H4 (cell line): ENCODE measurements around the gene BMP4. TPM values are rescaled to one million over a fixed set of nuclear protein-coding genes. Genes with fewer than 3 reads are reported as not detected.
A peak's percentile ranks its signal among the peaks of the same experiment; 100 is the strongest.

Experiments used
- DNase-seq: peaks from one replicate; pipeline ENCODE4 v3.0.0-alpha.2; 2015; ENCODE audit warnings: low spot score
- total RNA-seq: library from RNA; depleted of rRNA; stranded (reverse); fragments of >200 nt; shearing (Covaris generic); gene quantifications from 2 replicates; pipeline ENCODE4 v1.2.3, GENCODE V29; 2014

Gene BMP4
- total RNA-seq, 1 experiment from 2014 or later = 1.0 TPM

DNA sequence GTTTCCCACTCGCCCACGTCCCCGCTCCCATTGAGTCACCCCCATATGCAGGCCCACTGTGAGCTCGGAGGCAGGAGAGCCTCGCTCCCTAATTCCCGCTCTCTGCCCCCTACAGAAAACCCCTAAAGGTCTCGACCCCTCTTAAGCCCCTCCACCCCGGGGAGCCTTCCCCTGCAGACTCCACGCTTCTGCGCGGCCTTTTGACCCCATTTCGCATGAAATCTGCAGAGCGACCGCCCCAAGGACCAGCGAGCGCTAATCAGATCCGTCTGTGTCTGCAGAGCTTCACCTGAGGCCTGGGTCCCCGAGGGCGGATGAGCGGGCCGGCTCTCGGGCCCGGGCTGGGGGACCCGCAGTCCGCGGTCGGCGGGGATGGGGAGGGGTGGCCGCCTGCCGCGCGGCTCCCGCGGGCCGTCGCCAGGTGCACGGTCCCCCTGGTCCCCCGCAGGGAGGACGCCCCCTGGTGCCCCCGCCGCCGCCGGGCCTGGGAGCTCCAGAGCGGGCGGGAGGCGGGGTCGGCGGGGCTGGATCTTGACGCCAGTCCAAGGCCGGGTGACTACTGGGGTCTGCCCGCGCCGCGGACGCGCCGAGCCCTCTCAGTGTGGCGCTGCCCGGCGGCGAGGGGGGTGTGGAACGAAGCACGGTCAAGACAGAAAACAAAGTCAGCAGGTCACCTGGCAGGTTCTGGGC, 10.1 kb downstream of the BMP4 start:
- no peak for DNase-seq

DNA sequence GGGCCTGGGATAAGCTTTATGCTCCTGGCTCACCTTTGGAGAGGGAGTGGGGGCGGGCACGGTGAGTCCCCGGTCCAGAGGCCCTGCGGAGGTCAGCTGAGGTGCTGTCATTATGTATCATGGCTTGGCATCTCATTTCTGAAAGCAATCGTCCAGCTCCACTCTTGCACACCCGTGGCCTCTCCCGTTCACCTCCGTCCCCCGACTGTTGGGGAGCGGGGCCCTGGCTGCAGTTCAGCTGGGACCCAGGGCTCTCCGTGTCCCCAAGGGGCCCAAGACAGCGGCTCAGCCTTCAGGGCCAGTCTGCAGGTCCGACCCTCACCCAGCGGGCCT, 10.6 kb downstream of the BMP4 start:
- DNase-seq = no peak

DNA sequence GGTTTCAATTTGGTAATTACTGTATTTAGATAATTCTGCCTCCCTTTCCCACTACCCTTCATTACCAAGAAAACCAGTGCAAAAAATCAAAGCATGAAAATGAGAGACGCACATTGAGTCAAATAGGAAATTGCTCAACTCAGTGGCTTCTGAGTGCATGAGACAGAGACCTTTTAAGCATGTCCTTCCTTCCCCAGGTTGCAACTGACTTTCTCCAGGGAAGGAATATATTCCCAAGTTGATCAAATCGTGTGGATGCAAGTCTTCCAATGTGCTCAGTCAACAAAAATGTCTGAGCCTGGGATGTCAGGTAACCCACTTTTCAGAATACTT, 12.9 kb downstream of the BMP4 start:
- no peak for DNase-seq

DNA sequence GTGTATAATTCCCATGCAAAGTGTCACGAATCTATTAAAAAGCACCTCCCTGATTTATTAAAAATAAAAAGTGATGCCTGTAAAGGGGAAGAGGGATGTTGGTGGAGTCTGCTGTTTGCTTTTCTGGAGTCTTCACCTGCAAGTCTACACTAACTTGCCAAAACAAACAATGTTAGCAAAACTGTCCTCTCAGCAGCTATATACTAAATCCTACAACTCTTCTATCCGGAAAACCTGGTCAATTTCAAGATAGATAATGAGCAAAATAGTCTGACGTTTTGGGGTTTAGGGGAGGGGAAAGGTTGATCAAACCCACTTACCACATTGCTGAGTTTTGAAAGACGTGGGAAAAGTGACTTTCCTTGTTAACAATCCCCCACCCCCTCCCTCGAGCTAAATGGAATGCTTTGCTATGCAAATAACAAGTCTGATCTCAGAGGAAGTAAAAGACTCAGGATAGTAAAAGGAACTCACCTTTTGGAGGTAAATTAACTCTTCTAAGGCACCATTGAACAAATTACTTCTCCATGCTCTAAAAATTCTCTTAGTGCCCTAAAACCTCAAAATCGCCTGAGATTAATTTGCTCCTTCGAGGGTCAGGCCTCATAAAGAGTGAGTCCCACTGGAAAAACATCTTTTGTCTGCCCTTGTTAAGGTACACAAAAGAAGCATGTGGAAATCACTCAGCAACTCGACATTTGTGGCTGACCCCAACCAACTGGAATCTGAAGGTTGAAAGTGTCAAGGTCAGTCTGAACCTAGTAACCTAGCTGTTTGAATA, 13.5 kb downstream of the BMP4 start:
- DNase-seq = no peak

DNA sequence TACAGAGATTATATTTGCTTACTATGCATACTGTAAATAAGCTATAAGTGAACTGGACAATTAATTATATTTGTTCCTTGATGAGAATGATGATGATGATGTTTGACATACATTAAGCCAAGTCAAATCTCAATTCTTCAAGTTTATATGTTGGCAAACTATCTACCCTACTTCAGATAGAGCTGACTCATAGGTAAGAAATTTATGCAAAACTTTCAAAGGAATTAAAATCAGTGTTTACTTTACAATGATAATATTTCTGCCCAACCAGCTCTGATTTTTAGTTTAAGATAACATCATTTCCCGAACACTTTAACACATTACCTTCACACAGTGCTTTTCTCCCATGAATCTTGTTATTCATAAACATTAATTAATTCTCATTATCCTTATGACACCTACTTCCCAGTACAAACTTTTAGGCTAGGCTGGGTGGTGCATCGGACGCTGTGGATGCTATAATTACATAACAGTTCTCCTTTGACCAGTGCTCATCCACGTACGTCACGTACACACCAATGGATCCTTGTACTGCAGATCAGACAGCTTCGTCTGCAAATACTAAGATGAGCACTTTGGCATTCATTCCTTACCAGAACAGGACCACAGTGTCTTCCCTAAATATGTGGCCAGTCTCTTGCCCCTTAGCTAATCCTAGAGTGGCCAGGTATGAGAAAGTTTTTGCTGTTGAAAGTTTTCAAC, 18.3 kb downstream of the BMP4 start:
- DNase-seq = no peak

DNA sequence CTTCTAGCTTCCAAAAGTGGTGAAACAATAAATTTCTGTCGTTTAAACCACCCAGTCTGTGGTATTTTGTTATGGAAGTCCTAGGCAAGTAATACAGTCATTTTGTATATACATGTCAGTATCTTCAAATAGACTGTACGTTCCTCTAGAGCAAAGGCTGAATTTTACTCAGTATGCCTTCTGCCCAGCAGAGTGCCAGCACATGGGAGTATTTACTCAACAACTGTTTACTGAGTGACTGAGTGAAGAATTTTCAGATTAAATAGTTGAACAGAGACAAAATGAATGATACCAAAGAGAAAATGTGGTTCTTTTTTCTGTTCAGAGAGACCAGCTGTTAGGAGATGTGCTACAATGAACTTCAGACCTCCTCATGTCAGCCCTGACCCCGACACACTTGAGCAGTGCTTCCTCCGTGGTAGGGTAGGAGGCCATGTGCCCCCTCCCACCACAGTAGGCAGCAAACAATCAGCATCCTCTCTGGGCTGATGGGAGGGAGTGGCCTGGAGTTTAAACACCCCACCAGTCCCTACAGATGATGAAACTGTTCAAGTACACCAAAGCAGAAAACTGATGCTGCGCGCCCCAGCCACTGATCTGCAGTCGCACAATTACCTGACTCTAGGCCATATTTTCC, 21.7 kb downstream of the BMP4 start:
- DNase-seq = no peak

DNA sequence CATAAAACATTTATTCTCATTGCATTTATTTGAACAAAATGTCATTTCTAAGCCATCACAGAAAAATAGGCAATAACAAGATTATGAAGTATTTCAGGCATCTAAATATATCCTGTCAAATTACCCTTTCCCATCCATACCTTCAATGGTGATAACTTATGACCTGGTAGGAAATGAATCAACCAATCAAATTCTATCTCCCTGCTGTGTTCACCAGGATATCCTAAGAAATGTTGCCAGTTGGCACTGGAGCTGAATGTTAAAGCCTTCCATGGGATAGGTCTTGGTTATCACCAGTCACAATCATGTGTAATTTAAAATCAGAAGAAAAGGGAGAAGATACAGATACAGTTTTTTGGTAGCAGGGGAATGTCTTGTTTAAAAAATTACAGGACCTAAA, 23.7 kb downstream of the BMP4 start:
- no peak for DNase-seq

DNA sequence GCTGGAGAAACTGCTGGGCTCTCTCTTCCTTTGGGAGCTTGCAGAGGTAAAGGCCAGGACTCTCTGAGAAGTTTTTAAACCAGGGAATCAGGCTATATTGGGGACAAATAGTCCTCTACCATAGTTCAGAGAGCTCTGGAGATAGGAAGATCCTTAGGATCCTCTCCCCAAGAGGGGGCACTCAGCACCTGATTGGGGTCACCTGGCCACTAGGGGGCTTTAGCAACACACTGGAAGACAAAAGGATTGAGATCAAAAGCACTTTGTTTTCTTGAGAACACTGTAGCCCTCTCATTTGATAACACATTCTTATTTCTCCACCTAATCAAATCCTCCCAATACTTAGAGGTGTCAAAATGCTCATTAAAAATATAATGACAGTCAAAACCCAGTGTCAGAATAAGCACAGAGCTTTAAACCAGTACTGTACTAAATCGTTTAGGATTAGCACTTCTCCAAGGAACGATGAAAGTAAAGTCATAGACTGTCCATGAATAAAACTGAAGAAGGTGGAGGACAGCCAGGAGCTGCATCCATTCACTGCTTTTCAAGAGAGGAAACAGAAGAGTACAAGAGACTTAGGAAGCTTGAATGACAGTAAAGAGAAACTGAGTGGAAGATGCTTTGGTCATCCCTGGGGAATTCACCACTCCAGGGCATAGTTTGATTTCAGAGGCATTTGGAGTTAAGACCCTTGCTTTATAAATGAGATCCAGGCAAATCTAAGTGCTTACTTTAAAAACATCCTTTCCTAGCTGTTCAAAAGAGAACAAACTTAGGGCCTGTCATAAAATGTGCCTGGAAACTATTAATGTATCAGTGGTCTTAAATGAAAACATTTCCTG, 26.5 kb downstream of the BMP4 start:
- no peak for DNase-seq

DNA sequence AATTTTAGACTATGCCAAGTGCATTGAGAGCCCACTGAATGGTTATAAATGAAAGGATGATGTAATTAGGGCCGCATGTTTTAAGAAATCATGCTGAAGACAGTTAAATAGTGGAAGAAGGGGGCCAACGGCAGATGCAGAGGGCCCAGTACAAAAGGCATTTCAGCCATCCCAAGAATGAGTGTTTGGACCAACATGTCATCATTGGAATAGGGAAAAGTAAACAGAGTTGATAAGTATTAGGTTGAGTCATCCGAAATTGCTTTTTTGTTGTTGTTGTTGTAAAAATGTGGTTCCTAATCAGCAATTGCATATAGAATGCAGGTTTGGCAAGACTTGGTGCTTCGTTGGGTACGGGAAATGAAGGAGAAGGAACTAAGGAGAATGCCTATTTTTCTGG, 29.5 kb downstream of the BMP4 start:
- DNase-seq = peak; percentile 23

DNA sequence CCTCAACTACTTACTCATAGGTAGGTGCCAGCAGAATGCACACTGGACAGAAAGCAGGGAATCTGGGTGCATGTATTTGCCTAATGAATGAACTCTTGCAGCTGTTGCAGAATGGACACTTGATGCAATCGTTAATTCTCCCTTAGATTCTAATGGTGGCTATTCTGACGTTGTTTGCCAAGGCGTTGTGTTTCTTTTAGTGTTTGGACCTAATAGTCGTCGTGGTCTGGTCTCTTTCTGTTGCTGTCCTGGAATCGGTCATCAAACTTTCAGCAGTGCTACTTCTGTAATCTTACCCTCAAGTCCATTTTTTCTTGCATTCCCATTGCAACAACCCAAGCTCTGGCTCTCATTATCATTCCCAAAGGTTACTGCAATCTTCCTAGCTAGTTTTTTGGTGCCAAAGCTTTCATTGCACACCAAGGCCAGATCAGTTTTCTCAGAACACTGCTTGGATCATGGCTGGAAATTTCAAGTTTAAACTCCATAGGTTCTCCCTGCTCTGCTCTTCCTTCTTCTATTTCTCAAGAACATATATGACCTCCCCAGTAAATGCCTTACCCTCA, 31.3 kb downstream of the BMP4 start:
- DNase-seq = peak; percentile 11

DNA sequence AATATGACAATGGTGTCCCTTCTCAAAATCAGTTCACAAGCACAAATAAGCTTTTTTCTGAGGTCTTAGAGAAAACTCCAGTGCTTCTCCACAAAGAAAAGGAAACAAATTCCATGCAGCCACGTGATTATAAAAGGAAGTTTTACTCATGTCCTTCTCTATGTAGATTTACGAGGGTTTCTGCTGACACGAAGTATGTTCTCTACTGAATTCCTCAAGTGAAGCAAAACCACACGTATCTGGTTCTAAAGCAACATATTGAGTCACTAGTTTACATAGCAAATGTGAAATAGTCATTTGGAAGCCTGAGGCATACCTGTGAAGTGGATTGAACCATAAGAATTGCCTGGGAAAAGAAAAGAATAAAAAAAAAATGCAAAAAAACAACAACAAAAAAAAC, 31.9 kb downstream of the BMP4 start:
- peak; percentile 91 for DNase-seq

DNA sequence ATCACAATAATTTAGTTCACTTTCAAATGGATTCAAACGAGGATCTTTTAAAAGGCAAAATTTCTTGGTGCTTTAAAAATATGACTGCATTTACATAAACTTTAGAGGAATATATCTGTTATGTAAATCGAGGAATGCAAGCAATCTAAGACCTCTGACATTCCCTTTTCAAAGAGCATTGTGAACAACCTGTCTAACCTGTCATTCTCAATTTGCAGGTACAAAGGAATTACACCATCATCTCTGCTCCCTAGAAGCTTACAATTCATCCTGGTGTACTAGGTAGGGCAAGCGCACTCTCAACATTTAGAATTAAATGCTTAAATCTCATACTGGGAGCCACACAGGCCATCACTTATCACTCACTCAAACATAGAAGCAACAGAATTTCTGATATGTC, 35.6 kb downstream of the BMP4 start:
- DNase-seq = no peak

DNA sequence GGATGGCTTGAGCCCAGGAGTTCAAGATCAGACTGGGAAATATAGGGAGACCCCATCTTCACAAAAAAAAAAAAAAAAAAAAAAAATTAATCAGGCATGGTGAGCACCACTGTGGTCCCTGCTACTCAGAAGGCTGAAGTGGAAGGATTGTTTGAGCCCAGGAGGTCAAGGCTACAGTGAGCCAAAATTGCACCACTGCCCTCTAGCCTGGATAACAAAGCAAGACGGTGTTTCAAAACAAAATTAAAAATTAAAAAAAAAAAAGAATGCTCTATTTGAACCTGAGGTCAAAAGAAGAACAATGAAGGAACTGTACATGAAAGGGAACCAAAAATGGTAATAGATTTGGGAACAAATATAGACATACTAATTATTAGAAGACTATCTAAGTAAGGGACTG, 40.4 kb downstream of the BMP4 start:
- DNase-seq = no peak

DNA sequence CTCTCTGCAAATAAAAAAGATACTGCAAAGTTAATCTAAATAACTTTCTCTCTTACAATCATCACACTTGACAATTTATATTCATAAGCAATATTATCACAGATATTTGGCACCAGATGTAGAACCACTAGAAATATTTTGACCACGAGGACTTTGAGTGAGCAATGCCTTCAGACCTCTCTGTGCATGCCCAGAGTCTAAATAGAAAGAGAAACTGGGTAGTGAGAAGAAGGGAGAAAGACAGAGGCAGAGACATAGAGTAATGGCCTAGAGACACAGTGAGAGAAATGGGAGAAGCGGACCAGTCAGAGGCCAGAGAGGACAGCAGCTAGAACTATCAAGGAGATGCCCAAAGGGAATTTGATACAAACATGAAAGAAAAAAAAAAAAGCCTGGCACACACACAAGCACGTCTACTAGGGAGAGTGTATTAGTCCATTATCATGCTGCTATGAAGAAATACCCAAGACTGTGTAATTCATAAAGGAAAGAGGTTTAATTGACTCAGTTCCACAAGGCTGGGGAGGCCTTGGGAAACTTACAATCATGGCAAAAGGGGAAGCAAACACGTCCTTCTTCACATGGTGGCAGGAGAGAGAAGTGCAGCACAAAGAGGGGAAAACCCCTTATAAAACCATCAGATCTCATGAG, 41.1 kb downstream of the BMP4 start:
- no peak for DNase-seq

DNA sequence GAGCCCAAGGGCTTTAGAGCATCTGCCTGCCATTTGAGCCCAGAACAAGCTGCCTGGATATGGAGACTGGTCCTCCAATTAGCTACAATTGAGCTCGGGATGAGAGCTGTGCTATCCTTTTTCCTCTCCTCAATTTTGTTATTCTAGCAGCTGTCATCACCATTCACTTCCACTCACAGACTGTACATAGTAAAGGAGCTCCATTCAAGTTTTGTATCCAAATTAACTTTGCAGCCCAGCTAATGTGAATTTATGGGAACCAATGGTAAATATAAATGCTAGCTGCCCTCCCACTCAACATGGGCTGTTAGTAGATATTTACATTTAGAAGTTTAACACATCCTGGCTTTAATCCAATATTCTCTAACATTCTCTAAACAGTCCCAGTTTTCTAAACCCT, 44.6 kb downstream of the BMP4 start:
- no peak for DNase-seq

DNA sequence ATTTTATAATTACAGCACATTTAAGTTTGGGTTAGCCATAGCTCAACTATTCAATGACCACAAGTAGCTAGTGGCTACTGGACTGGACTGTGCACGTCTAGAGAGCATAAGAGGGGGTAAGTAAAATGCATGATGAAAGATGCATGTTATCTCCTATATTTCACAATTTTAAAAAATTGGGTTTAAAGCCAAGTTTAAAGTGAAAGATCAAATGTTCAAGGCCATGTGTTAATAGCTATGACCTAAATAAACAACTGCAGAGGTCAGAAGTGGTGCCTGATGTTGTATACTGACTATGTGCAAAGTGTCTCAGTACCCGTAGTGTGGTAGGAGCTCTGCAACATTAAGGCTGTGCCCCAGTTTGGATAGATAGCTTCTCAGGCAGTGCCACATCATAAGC, 48.2 kb downstream of the BMP4 start:
- DNase-seq = no peak

DNA sequence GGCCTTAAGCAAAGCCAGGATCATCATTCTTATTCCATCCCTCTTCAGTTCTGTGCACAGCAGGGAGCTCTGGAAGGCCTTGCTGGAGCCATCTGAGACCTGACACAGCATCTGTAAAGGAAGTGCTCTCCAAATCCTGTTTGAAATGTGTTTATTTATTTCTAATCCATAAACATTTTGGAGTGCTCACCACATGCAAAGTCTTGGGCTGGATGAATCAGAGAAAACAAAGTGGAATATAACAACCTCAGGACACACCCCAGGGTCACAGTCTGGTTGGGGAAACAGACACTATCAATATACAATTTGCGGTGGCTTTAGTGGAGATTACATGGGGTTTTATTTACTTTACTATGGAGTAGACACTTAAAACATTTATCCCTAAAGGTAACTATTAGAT, 54.3 kb downstream of the BMP4 start:
- peak; percentile 81 for DNase-seq

DNA sequence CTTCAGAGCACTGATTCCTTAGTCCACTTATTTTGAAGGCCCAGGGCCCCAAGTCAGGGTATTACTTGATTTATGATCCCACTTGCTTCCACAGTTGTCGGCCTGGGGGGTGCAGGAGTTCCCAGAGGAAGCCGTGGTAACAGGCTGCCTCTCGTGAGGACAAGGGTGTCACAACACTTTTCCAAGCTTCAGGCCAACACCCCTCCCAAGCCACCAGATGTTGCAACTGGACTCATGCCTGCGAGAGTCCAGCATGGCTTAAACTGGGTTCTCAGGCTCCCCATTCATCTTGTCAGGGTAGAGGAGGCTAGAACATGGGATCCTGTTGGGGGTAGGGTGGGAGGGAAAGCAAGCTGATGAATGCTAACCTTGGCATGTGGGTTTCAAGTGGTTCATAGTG, 56.1 kb downstream of the BMP4 start:
- no peak for DNase-seq
